Measurements from ENCODE around the gene GOLGA6L24.
"Not testable (repeated sequence)": the region's sequence is repeated elsewhere in the genome, so short reads cannot be mapped to it uniquely, and the experiment has no call there.

The GOLGA6L24 gene

GRCh38 chr15:28357984-28358383, at the start of gene GOLGA6L24:
TSS of gene GOLGA6L24 (minus strand) at chr15:28358084. CDS start at chr15:28358023, 61 bp downstream.
- not testable (repeated sequence) for DNase-seq

GRCh38 chr15:28402774-28403435, 45.0 kb upstream of the GOLGA6L24 start:
- not testable (repeated sequence) for DNase-seq

- DNase-seq, result not testable (repeated sequence)
These were observed 38.1 kb upstream of the GOLGA6L24 start for GRCh38 chr15:28396022-28396421.

- not testable (repeated sequence) for DNase-seq
These were observed 22.2 kb upstream of the GOLGA6L24 start for GRCh38 chr15:28380053-28380452.

GRCh38 chr15:28378364-28378763, 20.5 kb upstream of the GOLGA6L24 start, which contains the start of gene GOLGA8F:
TSS of gene GOLGA8F (plus strand) at chr15:28378664. CDS start at chr15:28378762, 98 bp downstream.
- DNase-seq, result not testable (repeated sequence)

GRCh38 chr15:28365502-28365901, 7.6 kb upstream of the GOLGA6L24 start:
- DNase-seq, result not testable (repeated sequence)

- not testable (repeated sequence) for DNase-seq
These were observed 35.7 kb downstream of the GOLGA6L24 start, which contains the start of gene HERC2 for GRCh38 chr15:28322129-28322588. TSS of gene HERC2 (minus strand) at chr15:28322179. CDS start at chr15:28321433, 746 bp downstream.

GRCh38 chr15:28321358-28322078, 36.4 kb downstream of the GOLGA6L24 start:
- DNase-seq, result peak in 1 of 2 experiments; percentile 1

- not testable (repeated sequence) for DNase-seq
These were observed 38.2 kb downstream of the GOLGA6L24 start for GRCh38 chr15:28319725-28320124.

GRCh38 chr15:28318828-28319227, 39.1 kb downstream of the GOLGA6L24 start:
- not testable (repeated sequence) for DNase-seq

GRCh38 chr15:28318122-28318521, 39.8 kb downstream of the GOLGA6L24 start:
- DNase-seq, result not testable (repeated sequence)

GRCh38 chr15:28316958-28317357, 40.9 kb downstream of the GOLGA6L24 start:
- not testable (repeated sequence) for DNase-seq

- not testable (repeated sequence) for DNase-seq
These were observed 47.4 kb downstream of the GOLGA6L24 start for GRCh38 chr15:28310454-28310853.

- DNase-seq, result not testable (repeated sequence)
These were observed 49.2 kb downstream of the GOLGA6L24 start for GRCh38 chr15:28308718-28309117.
